GM18508 (cell line): ENCODE data around the gene TRIM66.

Experiments
- ATAC-seq: cut with Tn5 transposase; IDR thresholded peaks from one replicate; pipeline ENCODE4 v1.9.1; 2021; ENCODE audit warnings: moderate number of reproducible peaks; ENCODE audit not compliant: insufficient read depth, unreplicated experiment

The TRIM66 gene

DNA sequence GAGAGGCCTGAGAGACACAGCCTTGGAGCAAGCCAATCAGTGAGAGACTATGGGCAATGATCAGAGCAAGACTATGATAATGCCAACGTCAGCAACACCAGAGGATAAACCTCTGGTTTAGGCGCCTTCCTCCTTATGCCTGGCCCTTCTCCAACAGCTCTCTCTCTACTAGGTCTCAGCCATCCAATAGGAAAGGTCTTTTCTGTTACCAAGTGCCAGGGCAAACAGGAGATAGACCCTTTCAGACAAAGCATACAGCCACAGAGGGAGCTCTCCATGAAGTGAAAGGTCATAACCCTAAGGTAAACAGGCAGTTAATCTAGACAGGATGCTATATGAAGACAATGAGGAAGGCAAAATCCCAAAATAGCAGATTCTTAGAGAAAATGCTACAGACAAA is 98.0 kb downstream of the TRIM66 start:
- no peak for ATAC-seq

DNA sequence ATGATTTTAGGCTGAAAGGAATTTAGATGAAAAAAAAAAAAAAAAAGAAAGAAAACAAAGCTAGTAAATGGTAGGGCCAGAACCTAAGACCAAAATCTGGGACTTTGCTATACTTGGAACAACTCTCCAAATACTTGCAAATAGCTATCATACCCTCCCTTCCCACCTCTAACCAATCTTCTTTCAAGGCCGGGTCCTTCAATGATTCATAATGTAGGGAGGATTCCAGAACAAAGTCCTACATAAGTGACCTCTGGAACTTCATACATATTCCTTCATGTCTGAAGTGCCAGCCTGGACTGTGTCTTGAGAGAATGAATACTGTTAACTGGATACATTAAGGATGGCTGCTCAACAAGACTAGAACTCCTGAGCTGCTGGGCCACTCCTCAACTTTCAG is 98.4 kb downstream of the TRIM66 start:
- ATAC-seq: no peak

DNA sequence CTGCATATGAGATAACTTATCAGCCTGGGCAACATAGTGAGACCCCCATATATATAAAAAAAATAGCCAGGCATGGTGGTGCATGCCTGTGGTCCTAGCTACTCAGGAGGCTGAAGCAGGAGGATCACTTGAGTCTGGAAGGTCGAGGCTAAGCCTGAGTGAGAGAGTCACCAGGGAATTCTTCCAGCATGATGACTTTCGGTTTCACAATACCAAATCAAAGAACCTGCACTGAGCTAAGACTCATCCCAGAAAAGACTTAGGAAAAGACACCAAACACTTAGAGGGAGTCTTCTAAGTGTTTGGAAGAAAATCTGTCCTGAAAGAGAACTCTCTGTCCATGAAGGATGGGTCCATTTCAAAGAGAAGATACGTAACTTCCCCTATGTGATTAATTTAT is 101.2 kb downstream of the TRIM66 start:
- ATAC-seq: no peak

DNA sequence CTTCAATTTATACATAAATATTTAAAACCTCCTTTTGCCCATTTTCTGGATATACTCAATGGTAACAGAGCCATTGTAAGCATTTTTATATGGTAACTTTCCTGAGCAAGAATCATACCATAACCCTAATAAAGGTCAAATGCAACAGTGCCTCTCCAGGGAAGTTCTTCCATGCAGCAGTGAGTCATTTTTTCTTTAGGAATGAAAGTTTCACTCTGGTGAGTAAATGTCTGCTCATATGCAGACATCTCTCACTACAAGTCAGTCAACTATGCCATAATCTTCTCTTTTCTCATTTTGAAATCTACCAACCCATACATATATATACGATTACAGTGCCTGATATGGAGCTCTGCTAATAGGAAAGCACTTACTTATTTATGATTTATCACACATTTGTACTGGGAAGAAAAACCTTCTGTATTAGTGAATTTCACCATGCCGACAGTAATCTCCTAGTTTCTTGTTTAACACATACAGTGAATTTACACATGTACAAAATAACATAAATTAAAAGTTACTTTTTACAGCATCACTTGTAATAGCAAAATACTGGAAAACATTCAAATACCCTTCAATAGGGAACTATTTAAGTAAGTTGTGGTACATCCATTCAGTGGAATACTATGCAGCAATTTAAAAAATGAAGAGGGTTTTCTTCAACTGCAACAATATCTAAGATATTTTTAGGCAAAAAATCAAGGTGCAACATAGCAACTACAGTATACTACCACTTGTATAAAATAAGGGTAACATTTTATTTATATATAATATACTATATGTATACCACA is 104.5 kb downstream of the TRIM66 start:
- ATAC-seq: no peak

DNA sequence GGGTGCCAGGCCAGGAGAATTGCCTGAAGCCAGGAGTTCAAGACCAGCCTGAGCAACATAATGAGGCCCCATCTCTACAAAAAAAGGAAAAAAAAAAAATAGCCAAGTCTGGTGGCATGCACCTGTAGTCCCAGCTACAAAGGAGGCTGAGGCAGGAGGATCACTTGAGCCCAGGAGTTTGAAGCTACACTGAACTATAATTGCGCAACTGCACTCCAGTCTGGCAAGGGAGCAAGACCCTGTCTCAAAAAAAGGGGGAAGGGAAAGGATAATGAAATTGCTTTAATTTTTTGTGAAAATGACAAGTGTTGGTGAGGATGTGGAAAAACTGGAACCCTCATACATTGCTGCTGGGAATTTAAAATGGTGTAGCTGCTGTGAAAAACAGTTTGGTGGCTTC is 107.7 kb downstream of the TRIM66 start:
- no peak for ATAC-seq

DNA sequence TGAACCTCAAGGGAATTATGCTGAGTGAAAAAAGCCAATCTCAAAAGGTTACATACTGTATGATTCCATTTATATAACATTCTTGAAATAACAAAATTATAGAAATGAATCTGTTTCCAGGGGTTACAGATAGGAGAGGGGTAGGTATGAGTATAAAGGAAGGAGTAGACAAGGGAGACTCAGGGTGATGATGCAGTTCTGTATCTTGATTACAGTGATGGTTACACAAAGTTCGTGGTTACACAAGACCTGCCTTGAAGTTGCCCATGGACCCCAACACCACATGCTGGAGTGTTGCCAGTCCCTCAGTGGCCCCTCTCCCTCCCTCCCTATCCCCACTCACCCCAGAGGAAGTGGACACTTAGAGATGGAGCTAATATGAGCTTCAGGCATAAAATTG is 108.7 kb downstream of the TRIM66 start:
- no peak for ATAC-seq

DNA sequence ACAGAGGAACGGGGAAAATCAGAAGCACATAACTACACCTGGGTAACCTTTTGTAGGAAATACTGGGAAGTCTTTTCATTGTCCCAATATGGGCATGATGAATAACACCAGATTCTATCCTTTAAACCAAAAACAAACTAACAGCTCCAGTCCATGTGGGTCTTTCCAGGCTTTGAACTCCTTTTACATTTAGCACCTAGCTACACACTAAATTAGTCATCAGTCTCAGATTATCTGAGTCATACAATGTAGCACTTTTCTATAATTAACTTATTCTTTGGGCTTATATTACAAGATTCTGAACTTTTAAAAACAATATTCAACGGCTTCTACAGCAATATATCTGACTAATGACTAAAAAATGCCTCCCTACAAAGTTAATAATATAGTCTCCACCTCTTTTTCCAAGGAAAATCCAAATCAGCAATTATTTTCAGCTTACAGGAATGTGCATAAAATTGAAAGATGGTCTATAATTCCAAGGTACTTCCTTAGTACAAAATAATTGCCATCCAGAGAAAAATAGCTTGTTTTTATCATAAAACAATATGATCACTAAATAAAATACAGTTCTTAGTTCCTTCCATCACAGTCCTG is 114.8 kb downstream of the TRIM66 start:
- no peak for ATAC-seq

DNA sequence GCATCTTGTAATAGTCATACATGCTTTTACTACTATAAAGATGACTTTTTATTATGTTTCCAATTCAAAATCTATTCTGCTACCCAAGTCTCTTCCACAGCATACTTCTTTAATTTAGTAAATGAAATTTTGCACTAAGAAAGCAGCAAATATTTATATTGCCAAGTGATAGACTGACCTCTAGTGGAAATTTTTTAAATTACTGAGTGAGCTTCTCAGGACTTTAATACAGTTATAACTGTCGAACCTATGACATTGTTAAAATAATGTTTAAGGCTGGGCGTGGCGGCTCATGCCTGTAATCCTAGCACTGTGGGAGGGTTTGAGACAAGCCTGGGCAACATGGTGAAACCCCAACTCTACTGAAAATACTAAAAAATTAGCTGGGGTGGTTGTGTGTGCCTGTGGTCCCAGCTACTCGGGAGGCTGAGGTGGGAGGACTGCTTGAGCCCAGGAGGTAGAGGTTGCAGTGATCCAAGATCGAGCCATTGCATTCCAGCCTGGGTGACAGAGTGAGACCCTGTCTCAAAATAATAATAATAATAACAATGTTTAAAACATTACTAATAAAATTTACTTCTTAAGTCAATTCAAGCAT is 115.8 kb downstream of the TRIM66 start:
- ATAC-seq: no peak

DNA sequence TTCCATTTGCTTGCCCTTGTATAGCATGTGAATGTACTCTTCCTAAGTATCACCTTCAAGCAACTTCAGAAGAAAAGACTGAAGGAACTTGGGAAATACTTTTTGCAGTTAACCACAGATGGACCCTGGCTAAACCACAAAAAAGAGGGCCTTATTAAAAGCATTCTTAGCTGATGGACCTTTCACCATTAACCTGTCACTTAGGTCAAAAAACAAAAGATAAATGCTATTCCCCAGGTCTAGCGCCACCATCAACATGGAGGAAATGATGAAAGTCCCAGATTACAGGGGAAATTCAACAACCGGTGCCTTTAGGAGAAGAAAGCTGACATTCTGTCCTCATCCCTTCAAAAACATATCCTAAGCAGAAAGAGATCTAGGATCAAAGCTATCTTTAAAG is 117.9 kb downstream of the TRIM66 start:
- no peak for ATAC-seq
